T-cell (primary cell): ENCODE results near the gene ATAD1. TPM values are rescaled to one million over a fixed set of nuclear protein-coding genes. Genes with fewer than 3 reads are reported as not detected.
A peak's percentile ranks its signal among the peaks of the same experiment; 100 is the strongest.
"Not testable (repeated sequence)": the region's sequence is repeated elsewhere in the genome, so short reads cannot be mapped to it uniquely, and the experiment has no call there.

Experiments used
- ATAC-seq, 4 experiments: fragments of 200-7000 bp in 3 of 4; fragments of 150-1000 bp in 1 of 4; cut with Tn5 transposase; replicated peaks in 1 of 4; 1 replicate in 3 of 4; 2 replicates in 1 of 4; pipeline ENCODE4 v1.10.0; 2021; ENCODE audit warnings: moderate library complexity in 3 of 4, mild to moderate bottlenecking in 2 of 4, moderate number of reproducible peaks in 1 of 4
- CTCF ChIA-PET, 2 donors: fragments of 300-600 bp; sonication (Branson Sonifier 250); formaldehyde crosslinking; loops; one replicate each; lab custom pipeline; 2022; ENCODE audit warnings: antibody characterized with exemption in 2 of 2; lab: Charles Lee
- POLR2A ChIA-PET, 2 donors: fragments of 300-600 bp; sonication (Branson Sonifier 250); formaldehyde crosslinking; loops; one replicate each; lab custom pipeline; 2022; ENCODE audit warnings: antibody characterized with exemption in 2 of 2; lab: Charles Lee
- DNase-seq, 35 experiments: peaks; one replicate each; pipeline versions ENCODE4 v3.0.0 to v3.0.0-alpha.2; 2013 to 2023
- H3K27ac ChIP-seq: one replicate; pipeline ENCODE4 v1.5.1; 2013; ENCODE audit warnings: low read length
- H3K27me3 ChIP-seq, 2 experiments: replicated peaks in 1 of 2; 1 replicate in 1 of 2; 2 replicates in 1 of 2; pipeline versions ENCODE4 v1.6.1 to v1.7.0; 2013; ENCODE audit warnings: low read length in 1 of 2, mixed read lengths in 1 of 2; ENCODE audit not compliant: control insufficient read depth in 2 of 2, insufficient read depth in 2 of 2; ENCODE audit errors: extremely low read depth in 1 of 2
- H3K36me3 ChIP-seq, 2 donors: 1 replicate in 1 of 2; 2 replicates in 1 of 2; pipeline versions ENCODE4 v1.6.1 to v1.7.0; 2013; ENCODE audit warnings: low read length in 1 of 2; ENCODE audit not compliant: control insufficient read depth in 2 of 2, insufficient read depth in 1 of 2; ENCODE audit errors: extremely low read depth in 1 of 2
- H3K4me1 ChIP-seq, 2 experiments: 1 replicate in 1 of 2; 2 replicates in 1 of 2; pipeline versions ENCODE4 v1.6.1 to v1.7.0; 2013; ENCODE audit warnings: low read length in 2 of 2, mixed read lengths in 1 of 2; ENCODE audit not compliant: insufficient read depth in 2 of 2, control insufficient read depth in 1 of 2; ENCODE audit errors: extremely low read depth in 1 of 2
- H3K4me3 ChIP-seq, 2 donors: 1 replicate in 1 of 2; 2 replicates in 1 of 2; pipeline versions ENCODE4 v1.5.1 to v1.7.0; 2013; ENCODE audit warnings: mild to moderate bottlenecking in 2 of 2, low read length in 1 of 2, moderate library complexity in 1 of 2; ENCODE audit not compliant: control insufficient read depth in 1 of 2; ENCODE audit errors: extremely low read depth in 1 of 2
- H3K9me3 ChIP-seq: 2 replicates; pipeline ENCODE4 v1.7.0; 2013
- H3K27ac Mint-ChIP-seq, 2 donors: one replicate each; pipeline ENCODE4 v1.8.0; 2020 to 2021; ENCODE audit warnings: mild to moderate bottlenecking in 2 of 2, mixed read lengths in 2 of 2
- H3K27me3 Mint-ChIP-seq, 2 donors: one replicate each; pipeline ENCODE4 v1.8.0; 2021 to 2022; ENCODE audit warnings: mixed read lengths in 2 of 2
- H3K36me3 Mint-ChIP-seq: one replicate; pipeline ENCODE4 v1.8.0; 2021; ENCODE audit warnings: mixed read lengths
- H3K4me1 Mint-ChIP-seq, 3 donors: one replicate each; pipeline ENCODE4 v1.8.0; 2020 to 2022; ENCODE audit warnings: mixed read lengths in 3 of 3, mild to moderate bottlenecking in 1 of 3
- H3K4me3 Mint-ChIP-seq, 3 donors: one replicate each; pipeline ENCODE4 v1.8.0; 2020 to 2022; ENCODE audit warnings: mild to moderate bottlenecking in 3 of 3, mixed read lengths in 3 of 3, moderate library complexity in 3 of 3
- H3K9me3 Mint-ChIP-seq, 3 donors: one replicate each; pipeline ENCODE4 v1.8.0; 2020 to 2022; ENCODE audit warnings: mixed read lengths in 3 of 3
- WGBS: methylation state at CpG from one replicate; pipeline ENCODE4 v1.1.5; 2013; ENCODE audit warnings: missing lambda C conversion rate; ENCODE audit not compliant: insufficient coverage; 5-methylcytosine and 5-hydroxymethylcytosine counted together
- total RNA-seq, 35 experiments: library from RNA in 6 of 35; stranded (reverse) in 6 of 35; fragments of 120-200 nt in 1 of 35; gene quantifications; one replicate each; pipeline versions ENCODE4 v1.2.1 to v1.2.4 and lab custom pipeline; 2013 to 2026

The ATAD1 gene
- total RNA-seq, 5 donors from 2014 or later (not counting 1 experiment from before 2014, with no cell fraction given): 35.2 to 43.8 (median 42.1) TPM

DNA sequence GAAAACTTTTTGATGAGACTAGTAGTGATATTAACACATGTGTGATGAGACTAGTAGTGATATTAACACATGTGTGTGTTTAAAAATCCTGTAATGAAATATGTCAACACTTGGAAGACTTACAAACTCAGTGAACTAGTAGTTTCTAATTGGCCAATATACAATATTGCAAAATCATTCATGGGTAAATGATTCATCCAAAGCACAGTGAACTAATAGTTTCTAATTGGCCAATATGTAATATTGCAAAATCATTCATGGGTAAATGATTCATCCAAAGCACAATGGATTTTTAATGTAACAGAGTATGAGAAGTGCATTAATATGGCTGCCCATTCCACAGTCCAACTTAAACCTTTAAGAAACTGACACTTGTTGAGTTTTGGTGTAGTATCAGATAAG, 77.8 kb downstream of the ATAD1 start:
- CTCF ChIA-PET: no interaction called here
- POLR2A ChIA-PET: no interaction called here
- Histone ChIP-seq H3K9me3 (no peaks in the 10 kb centered on the region), H3K27ac (no peak overlapping the region), H3K4me3 (no peak overlapping the region), H3K36me3 (no peaks in the 10 kb centered on the region), H3K4me1 (no peaks in the 10 kb centered on the region), H3K27me3 (peaks cover 0 to 12% of the 10 kb centered on the region in 2 experiments)
- DNase-seq (no peak), ATAC-seq (no peak)
- peaks cover 19 to 25% of the 10 kb centered on the region in 2 donors for H3K27me3 Mint-ChIP-seq
- H3K27ac Mint-ChIP-seq: no peak overlapping the region
- H3K4me1 Mint-ChIP-seq: no peaks in the 10 kb centered on the region
- no peak overlapping the region for H3K4me3 Mint-ChIP-seq
- no peaks in the 10 kb centered on the region for H3K9me3 Mint-ChIP-seq
- no peaks in the 10 kb centered on the region for H3K36me3 Mint-ChIP-seq

DNA sequence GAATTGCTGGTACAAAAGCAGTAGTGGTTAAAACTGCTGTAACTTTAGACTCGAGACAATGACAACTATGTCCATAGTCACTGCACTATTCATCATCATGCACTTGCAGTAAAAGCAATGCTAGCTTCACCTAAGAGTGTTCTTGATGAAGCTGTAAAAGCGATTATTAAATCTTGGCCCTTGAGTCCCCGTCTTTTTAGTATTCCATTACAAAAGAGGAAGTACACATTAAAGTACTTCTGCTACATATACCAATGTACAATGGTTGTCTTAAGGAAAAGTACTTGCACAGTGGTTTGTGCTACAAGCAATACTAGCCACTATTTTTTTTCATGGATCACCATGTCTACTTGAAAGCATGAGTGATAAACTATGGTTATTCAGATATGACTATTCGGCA, 78.3 kb downstream of the ATAD1 start:
- Mint-ChIP-seq H3K4me3 (no peak overlapping the region), H3K27ac (no peak overlapping the region), H3K27me3 (peaks cover 23 to 30% of the 10 kb centered on the region in 2 donors), H3K4me1 (no peaks in the 10 kb centered on the region), H3K9me3 (no peaks in the 10 kb centered on the region), H3K36me3 (no peaks in the 10 kb centered on the region)
- Histone ChIP-seq H3K36me3 (no peaks in the 10 kb centered on the region), H3K4me1 (no peaks in the 10 kb centered on the region), H3K9me3 (no peaks in the 10 kb centered on the region), H3K27ac (no peak overlapping the region), H3K4me3 (no peak overlapping the region), H3K27me3 (peaks cover 0 to 15% of the 10 kb centered on the region in 2 experiments)
- no peak for DNase-seq
- ChIA-PET CTCF (no interaction called here), POLR2A (no interaction called here)
- no peak for ATAC-seq
- no CpG with 5 or more reads among the region's 4 CpGs for WGBS

DNA sequence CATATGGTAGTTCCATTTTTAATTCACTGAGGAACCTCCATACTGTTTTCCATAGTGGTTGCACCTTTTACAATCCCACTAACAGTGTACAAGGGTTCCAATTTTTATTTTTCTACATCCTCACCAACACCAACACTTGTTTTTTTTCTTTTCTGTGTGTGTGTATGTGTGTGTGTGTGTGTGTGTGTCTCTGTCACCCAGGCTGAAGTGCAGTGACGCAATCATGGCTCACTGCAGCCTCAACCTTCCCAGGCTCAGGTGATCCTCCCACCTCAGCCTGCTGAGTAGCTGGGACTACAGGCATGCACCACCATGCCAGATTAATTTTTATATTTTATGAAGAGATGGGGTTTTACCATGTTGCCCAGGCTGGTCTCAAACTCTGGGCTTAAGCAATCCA, 79.8 kb downstream of the ATAD1 start:
- H3K4me3 ChIP-seq, H3K36me3 ChIP-seq, POLR2A ChIA-PET, H3K27ac ChIP-seq, H3K9me3 ChIP-seq, H3K4me3 Mint-ChIP-seq, DNase-seq, CTCF ChIA-PET, H3K27ac Mint-ChIP-seq, H3K36me3 Mint-ChIP-seq, ATAC-seq, H3K4me1 ChIP-seq, H3K4me1 Mint-ChIP-seq, H3K9me3 Mint-ChIP-seq: not testable (repeated sequence)
- no CpG with 5 or more reads among the region's 1 CpG for WGBS
- peaks cover 0 to 15% of the 10 kb centered on the region in 2 experiments for H3K27me3 ChIP-seq
- peaks cover 29 to 35% of the 10 kb centered on the region in 2 donors for H3K27me3 Mint-ChIP-seq

DNA sequence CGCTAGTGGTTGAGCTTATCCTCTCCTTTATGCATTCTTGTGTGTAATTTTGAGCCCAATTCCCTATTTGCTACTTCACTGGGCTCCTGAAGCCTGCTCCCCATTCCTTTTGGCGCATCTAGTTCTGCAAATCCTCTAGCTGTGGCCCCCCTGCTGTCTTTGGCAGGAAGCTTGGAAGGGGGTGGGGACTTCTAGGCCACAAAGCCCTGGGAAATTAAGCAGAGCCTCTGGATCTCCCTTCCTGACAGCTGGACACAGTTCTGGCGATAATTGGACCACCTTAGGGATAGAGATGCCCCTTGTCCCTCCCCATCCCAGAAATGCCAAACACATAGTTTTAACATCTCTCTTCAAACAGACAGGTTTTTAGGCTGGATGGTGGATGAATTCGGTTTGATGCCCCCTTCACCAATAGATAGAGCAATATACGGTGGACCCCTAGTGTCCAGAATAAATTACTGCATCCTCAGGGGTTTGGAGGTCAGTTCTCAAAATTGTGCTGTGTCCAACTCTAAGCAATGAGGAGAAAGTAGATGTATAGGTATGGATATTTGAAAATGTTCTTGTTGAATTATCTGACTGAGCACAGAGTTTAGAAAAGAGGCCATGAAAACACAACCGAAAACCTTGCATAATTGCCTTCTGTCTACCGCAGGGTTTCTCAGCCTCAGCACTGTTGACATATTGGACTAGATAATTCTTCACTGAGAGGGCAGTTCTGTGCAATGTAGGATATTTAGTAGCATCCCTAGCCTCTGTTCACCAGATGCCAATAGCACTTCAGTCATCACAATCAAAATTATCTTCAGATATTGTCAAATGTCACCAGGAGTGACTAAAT, 82.8 kb downstream of the ATAD1 start:
- H3K27ac ChIP-seq: no peak overlapping the region
- H3K36me3 ChIP-seq: no peaks in the 10 kb centered on the region
- peaks cover 29 to 35% of the 10 kb centered on the region in 2 donors for H3K27me3 Mint-ChIP-seq
- no peak for ATAC-seq
- H3K4me3 Mint-ChIP-seq: no peak overlapping the region
- no peaks in the 10 kb centered on the region for H3K9me3 ChIP-seq
- CTCF ChIA-PET: interaction anchor here (0.6 to 0.7 kb wide), 3 partner anchors 84 to 1508 kb away, joined by 5 to 8 read pairs (median 7); no protein-coding TSS in a partner anchor
- no peaks in the 10 kb centered on the region for H3K36me3 Mint-ChIP-seq
- peaks cover 0 to 17% of the 10 kb centered on the region in 2 experiments for H3K27me3 ChIP-seq
- H3K4me1 Mint-ChIP-seq: no peaks in the 10 kb centered on the region
- H3K4me3 ChIP-seq: no peak overlapping the region
- WGBS: no CpG with 5 or more reads among the region's 7 CpGs
- H3K27ac Mint-ChIP-seq: no peak overlapping the region
- H3K4me1 ChIP-seq: no peaks in the 10 kb centered on the region
- peak in 1 of 35 experiments; percentile 22 for DNase-seq
- POLR2A ChIA-PET: no interaction called here
- H3K9me3 Mint-ChIP-seq: no peaks in the 10 kb centered on the region

DNA sequence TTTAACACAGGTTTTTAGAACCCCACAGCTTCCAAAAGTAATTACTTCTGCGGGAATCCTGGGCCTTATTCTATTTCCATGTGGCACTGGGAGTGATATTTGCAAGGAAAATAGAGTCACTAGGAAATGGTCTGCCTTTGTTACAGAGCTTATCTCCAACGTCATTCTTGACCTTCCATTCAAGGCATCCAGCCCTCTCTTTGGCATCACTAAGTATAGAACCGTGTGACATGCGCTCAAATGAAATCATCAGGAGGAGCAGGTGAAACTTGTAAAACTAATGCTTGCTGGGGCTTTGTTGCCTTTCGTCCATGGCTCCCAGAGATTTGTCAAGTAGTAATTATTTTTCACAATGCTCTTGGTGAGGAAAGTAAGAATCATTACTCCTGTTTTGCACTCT, 84.9 kb downstream of the ATAD1 start:
- Mint-ChIP-seq H3K9me3 (no peaks in the 10 kb centered on the region), H3K4me1 (no peaks in the 10 kb centered on the region), H3K36me3 (no peaks in the 10 kb centered on the region), H3K4me3 (no peak overlapping the region), H3K27ac (no peak overlapping the region), H3K27me3 (peaks cover 23 to 30% of the 10 kb centered on the region in 2 donors)
- Histone ChIP-seq H3K27me3 (peaks cover 0 to 13% of the 10 kb centered on the region in 2 experiments), H3K4me3 (no peak overlapping the region), H3K9me3 (no peaks in the 10 kb centered on the region), H3K27ac (no peak overlapping the region), H3K4me1 (no peaks in the 10 kb centered on the region), H3K36me3 (no peaks in the 10 kb centered on the region)
- DNase-seq (no peak), ATAC-seq (no peak)
- WGBS: 80% methylated on average over 1 of the region's 5 CpGs
- ChIA-PET POLR2A (interaction anchor here in 1 of 2 donors (0.6 kb wide), 1 partner anchor 486 kb away, joined by 3 read pairs; no protein-coding TSS in a partner anchor), CTCF (interaction anchor here in 1 of 2 donors (1.1 kb wide), 1 partner anchor 18 kb away, joined by 3 read pairs; no protein-coding TSS in a partner anchor)

DNA sequence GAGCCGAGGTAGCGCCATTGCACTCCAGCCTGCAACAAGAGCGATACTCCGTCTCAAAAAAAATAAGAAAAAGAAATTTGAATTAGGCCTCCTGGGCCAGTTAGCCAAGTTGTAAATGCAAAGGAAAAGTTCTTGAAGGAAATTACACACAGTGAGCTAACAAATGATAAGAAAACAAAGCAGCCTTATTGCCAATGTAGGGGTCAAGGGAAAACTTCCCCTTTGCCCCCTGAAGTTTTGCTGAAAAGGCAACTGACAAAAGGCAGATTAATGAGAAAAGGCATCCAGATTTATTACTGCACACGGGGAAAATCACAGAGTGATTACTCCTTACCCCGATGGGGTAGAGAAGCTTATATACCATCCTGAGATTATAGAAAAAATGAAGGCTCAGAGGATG, 88.1 kb downstream of the ATAD1 start:
- H3K36me3 ChIP-seq: no peaks in the 10 kb centered on the region
- H3K4me3 Mint-ChIP-seq: no peak overlapping the region
- no peaks in the 10 kb centered on the region for H3K9me3 ChIP-seq
- CTCF ChIA-PET: no interaction called here
- no peaks in the 10 kb centered on the region for H3K9me3 Mint-ChIP-seq
- no peak overlapping the region for H3K4me3 ChIP-seq
- ATAC-seq (no peak), DNase-seq (no peak)
- POLR2A ChIA-PET: interaction anchor here in 1 of 2 donors (0.6 kb wide), 1 partner anchor 17 kb away, joined by 6 read pairs; no protein-coding TSS in a partner anchor
- H3K4me1 ChIP-seq: no peaks in the 10 kb centered on the region
- peaks cover 0 to 4% of the 10 kb centered on the region in 2 experiments for H3K27me3 ChIP-seq
- WGBS: 81% methylated on average over 4 of the region's 6 CpGs
- no peak overlapping the region for H3K27ac ChIP-seq
- H3K36me3 Mint-ChIP-seq: no peaks in the 10 kb centered on the region
- H3K4me1 Mint-ChIP-seq: no peaks in the 10 kb centered on the region
- H3K27me3 Mint-ChIP-seq: peaks cover 14 to 16% of the 10 kb centered on the region in 2 donors
- H3K27ac Mint-ChIP-seq: no peak overlapping the region
